Measurements from ENCODE around the gene PPIG.
"Not testable (repeated sequence)": the region's sequence is repeated elsewhere in the genome, so short reads cannot be mapped to it uniquely, and the experiment has no call there.

The PPIG gene

DNA sequence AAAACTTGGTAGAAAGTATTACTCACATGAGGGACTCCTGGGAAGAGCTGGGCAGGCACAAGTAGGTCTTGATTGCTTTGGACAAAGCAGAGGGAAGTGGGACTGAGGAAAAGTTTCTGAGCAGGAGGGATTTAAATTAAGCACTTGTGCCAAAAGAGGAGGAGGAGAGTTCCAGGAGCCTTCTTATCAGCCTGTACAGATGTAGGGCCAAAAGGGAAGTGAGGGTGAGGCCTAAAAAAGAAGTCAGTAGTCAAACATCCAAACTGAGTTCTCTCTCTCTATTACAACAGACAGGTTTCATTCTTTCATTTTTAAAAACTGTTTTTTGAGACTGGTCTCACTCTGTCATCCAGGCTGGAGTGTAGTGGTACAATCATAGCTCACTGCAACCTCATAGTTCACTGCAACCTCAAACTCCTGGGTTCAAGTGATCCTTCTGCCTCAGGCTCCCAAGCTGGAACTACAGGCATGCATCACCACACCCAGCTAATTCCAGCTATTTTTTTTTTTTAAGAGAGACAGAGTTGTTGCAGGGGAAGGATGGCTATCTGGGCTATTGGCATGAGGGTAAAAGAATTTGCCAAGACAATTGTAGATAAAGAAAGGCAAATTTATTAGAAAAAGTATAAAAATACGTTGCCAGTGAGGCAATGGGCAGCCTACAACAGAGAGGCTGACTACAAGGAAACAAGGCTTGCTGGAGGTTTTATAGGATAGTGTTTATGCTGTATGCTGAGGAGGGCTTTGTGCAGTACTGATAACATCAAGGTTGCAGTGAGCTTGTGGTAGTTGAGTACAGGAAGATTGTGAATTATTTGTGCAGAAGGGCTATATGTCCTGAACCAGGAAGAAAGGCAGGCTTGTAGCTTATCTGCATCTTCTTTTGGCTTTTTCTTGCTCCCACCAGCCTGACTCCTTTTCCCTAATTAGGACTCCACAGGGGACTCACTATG is 81.1 kb downstream of the PPIG start:
- DNase-seq (ENCODE audit: low read depth) = no peak

DNA sequence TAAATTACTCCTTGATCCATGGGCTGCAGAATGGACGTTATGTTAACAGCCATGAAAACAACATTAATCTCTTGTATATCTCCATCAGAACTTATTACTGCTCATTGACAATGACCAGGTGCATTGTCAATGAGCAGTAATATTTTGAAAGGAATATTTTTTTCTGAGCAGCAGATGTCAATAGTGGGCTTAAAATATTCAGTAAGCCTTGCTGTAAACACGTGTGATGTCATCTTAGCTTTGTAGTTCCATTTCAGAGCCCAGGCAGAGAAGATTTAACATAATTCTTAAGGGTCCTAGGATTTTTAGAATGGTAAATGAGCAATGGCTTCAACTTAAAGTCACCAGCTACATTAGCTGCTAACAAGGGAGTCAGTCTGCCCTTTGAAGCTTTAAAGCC is 83.4 kb downstream of the PPIG start:
- DNase-seq (ENCODE audit: low read depth) = no peak

GRCh38 chr2:169670215-169670651 is 86.1 kb downstream of the PPIG start:
- DNase-seq (ENCODE audit: low read depth) = no peak

DNA sequence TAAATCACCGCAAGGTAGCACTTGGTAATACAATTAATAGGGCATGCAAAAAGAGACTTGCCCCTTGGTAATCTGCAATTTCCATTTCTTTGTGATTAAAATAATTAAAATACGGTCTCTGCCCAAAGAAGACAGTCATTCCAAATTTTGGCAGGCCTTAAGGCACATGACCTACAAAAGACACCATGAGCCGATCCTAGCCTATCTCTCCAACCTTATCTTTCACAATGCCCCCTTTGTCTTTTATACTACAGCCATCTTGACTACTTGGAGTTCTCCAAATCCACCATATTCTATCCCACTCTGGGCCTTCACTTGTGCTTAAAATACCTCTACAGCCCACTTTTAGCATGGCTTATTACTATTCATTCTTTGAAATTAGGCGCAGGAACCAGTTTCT is 86.8 kb downstream of the PPIG start:
- no peak for DNase-seq (ENCODE audit: low read depth)

GRCh38 chr2:169672406-169672805 is 88.3 kb downstream of the PPIG start:
- no peak for DNase-seq (ENCODE audit: low read depth)

DNA sequence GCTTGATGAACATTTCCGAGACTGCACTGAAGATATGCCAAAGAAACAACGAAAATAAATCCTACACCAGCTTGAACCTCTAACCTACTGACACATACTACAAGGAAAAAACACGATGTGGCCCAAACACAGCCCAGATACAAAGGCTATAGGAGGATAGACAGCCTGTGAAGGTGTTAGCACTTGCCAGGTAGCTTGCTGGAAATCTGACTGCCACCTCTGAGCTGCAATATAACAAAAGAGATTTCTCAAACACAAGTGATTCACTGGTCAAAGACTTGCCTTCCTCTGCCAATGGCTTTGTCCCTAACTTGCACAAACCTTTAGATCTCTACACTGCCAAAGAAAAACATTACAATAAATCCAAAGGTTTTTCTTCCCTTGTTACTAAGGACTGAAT is 89.0 kb downstream of the PPIG start:
- DNase-seq (ENCODE audit: low read depth) = no peak

DNA sequence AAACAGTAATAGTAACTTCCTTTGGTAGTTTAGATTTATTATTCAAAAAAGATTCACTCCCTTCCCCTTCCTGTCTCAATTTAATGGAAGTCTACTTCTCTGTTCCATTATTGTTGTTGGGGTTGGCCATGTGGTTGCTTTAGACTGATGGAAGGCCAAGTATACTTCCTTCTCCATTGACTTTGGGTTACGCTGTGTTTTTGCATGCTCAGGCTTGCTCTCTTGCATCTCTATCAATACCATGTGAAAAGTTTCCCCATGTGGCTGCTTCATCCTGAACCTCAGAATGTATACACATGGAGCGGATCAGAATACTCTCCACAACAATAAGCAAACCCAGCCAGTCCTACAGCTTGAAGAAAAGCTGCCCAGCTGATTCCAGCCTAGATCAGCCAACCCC is 89.8 kb downstream of the PPIG start:
- DNase-seq (ENCODE audit: low read depth) = no peak

GRCh38 chr2:169676357-169676756 is 92.2 kb downstream of the PPIG start:
- no peak for DNase-seq (ENCODE audit: low read depth)

DNA sequence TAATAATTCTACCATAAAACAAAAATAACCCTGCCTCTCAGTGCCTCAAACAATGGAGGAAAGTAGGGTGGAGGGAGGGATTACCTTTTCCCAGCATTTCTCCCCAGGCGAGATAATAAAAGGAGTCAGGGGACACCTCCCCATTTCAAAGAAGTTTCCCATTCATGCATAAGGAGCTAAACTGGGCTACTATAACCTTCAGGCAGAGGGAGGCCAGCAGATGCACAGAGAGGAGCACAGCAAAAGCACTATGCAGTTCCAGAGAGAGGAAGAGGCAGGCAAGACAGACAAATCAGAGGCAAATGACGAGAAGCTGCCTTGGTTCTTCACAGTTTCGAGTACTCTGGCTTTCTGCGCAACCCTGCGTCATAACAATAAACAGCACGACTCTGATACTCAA is 92.7 kb downstream of the PPIG start:
- no peak for DNase-seq (ENCODE audit: low read depth)

DNA sequence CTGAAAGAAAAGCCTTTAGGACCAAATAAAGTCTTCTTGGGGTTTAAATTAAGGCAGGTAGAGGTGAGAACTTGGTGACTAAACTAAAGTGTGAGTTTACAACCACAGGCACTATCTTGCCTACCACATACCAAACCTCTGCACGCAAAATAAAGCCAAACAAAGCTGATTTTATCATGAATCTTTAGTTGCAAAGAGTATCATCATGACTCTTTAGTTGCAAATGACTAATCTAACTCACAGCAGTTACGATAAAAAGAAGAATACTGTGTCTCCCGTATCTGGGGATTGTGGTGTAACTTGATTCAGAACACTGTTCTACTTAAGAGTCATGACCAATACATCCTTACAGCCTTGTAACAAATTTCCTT is 98.9 kb downstream of the PPIG start:
- DNase-seq (ENCODE audit: low read depth) = no peak

GRCh38 chr2:169683425-169684134 is 99.4 kb downstream of the PPIG start:
- DNase-seq (ENCODE audit: low read depth) = no peak

- no peak for DNase-seq (ENCODE audit: low read depth)
Observed at GRCh38 chr2:169684135-169684565, 100.0 kb downstream of the PPIG start.

DNA sequence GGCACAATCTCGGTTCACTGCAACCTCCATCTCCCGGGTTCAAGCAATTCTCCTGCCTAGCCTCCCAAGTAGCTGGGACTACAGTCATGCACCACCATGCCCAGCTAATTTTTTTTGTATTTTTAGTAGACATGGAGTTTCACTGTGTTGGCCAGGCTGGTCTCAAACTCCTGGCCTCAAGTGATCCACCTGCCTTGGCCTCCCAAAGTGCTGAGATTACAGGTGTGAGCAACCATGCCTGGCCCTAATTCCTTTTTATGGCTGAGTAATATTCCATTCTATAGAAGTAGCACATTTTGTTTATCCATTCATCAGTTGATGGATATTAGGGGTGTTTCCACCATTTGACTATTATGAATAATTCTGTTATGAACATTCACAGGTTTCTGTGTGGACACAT is 100.6 kb downstream of the PPIG start:
- not testable (repeated sequence) for DNase-seq (ENCODE audit: low read depth)

- not testable (repeated sequence) for DNase-seq (ENCODE audit: low read depth)
Observed at GRCh38 chr2:169686825-169687224, 102.7 kb downstream of the PPIG start.

- DNase-seq (ENCODE audit: low read depth) = not testable (repeated sequence)
Observed at GRCh38 chr2:169687943-169688342, 103.8 kb downstream of the PPIG start.

- no peak for DNase-seq (ENCODE audit: low read depth)
Observed at GRCh38 chr2:169690958-169691357, 106.8 kb downstream of the PPIG start.

Measured in non-pigmented ciliary epithelial cell (primary cell).